Neural progenitor cell (in vitro differentiated cells): ENCODE results near the gene GSX2.

Source experiments
- EZH2 ChIP-seq: fragments of 200-600 bp; sonication (generic); IDR thresholded peaks from 2 replicates; pipeline ENCODE4 v1.6.1; 2017; ENCODE audit warnings: antibody characterized with exemption, mild to moderate bottlenecking, moderate library complexity
- EZH2phosphoT487 ChIP-seq: fragments of 200-600 bp; sonication (generic); IDR thresholded peaks from 2 replicates; pipeline ENCODE4 v1.6.1; 2017; ENCODE audit warnings: antibody characterized with exemption
- TF ChIP-seq, protein P1 (sequence below): fragments of 200-600 bp; sonication (generic); IDR thresholded peaks from 2 replicates; pipeline ENCODE4 v1.5.1; 2017; ENCODE audit warnings: antibody characterized with exemption, mild to moderate bottlenecking

DNA sequence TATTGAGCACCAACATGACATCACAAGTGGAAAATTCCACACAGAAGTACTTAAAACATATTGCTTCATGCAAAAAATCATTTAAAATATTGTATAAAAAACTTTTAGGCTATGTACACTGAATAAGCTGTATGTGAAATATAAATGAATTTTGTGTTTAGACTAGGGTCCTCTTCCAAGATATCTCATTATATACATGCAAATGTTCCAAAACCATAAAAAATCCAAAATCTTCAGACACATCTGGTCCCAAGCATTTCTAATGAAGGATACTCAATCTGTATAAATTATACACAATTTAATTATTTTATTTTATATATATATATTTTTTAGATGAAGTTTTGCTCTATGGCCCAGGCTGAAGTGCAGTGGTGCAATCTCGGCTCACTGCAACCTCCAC lies 10.1 kb upstream of the GSX2 start:
- TF ChIP-seq, protein P1, sequence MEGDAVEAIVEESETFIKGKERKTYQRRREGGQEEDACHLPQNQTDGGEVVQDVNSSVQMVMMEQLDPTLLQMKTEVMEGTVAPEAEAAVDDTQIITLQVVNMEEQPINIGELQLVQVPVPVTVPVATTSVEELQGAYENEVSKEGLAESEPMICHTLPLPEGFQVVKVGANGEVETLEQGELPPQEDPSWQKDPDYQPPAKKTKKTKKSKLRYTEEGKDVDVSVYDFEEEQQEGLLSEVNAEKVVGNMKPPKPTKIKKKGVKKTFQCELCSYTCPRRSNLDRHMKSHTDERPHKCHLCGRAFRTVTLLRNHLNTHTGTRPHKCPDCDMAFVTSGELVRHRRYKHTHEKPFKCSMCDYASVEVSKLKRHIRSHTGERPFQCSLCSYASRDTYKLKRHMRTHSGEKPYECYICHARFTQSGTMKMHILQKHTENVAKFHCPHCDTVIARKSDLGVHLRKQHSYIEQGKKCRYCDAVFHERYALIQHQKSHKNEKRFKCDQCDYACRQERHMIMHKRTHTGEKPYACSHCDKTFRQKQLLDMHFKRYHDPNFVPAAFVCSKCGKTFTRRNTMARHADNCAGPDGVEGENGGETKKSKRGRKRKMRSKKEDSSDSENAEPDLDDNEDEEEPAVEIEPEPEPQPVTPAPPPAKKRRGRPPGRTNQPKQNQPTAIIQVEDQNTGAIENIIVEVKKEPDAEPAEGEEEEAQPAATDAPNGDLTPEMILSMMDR = no peak
- TF ChIP-seq EZH2phosphoT487 (no peak), EZH2 (no peak)
